HepG2 (cell line): ENCODE data around the gene GRIN2C. TPM values are rescaled to one million over a fixed set of nuclear protein-coding genes. Genes with fewer than 3 reads are reported as not detected.

ENCODE experiments used
- CBFB ChIP-seq: sonication (generic); formaldehyde crosslinking; IDR thresholded peaks from 2 replicates; pipeline ENCODE4 v1.4.0; 2020; ENCODE audit warnings: missing genetic modification reagents
- HNF4A ChIP-seq: sonication (generic); formaldehyde crosslinking; IDR thresholded peaks from 2 replicates; pipeline ENCODE4 v1.4.0; 2020; ENCODE audit warnings: missing genetic modification reagents
- HNRNPLL ChIP-seq: fragments of 200-400 bp; formaldehyde crosslinking; IDR thresholded peaks from 2 replicates; pipeline ENCODE4 v1.6.1; 2017; ENCODE audit warnings: mild to moderate bottlenecking, low read depth, low read length; ENCODE audit not compliant: poor library complexity, severe bottlenecking
- KAT8 ChIP-seq: IDR thresholded peaks from 2 replicates; pipeline ENCODE4 v1.6.1; 2016; ENCODE audit warnings: missing genetic modification reagents, missing compliant biosample characterization
- NFKB2 ChIP-seq: sonication (generic); formaldehyde crosslinking; IDR thresholded peaks from 2 replicates; pipeline ENCODE4 v1.4.0; 2020; ENCODE audit warnings: missing genetic modification reagents, borderline replicate concordance
- NR2F2 ChIP-seq: IDR thresholded peaks from 2 replicates; pipeline ENCODE4 v1.6.1; 2012; ENCODE audit warnings: low read depth, inconsistent platforms, borderline replicate concordance
- NR2F6 ChIP-seq, 2 experiments: IDR thresholded peaks; 2 replicates each; pipeline ENCODE4 v1.6.1; 2016; ENCODE audit warnings: antibody characterized with exemption in 1 of 2, mild to moderate bottlenecking in 1 of 2
- RXRB ChIP-seq: IDR thresholded peaks from 2 replicates; pipeline ENCODE4 v1.6.1; 2016; ENCODE audit warnings: borderline replicate concordance, missing genetic modification reagents, missing compliant biosample characterization
- SALL1 ChIP-seq: sonication (generic); formaldehyde crosslinking; IDR thresholded peaks from 2 replicates; pipeline ENCODE4 v1.8.0; 2022; ENCODE audit warnings: mild to moderate bottlenecking, missing genetic modification reagents
- SALL2 ChIP-seq: sonication (generic); formaldehyde crosslinking; IDR thresholded peaks from 2 replicates; pipeline ENCODE4 v1.8.1; 2023; ENCODE audit warnings: mild to moderate bottlenecking, missing genetic modification reagents, inconsistent platforms
- ZNF672 ChIP-seq: sonication (generic); formaldehyde crosslinking; IDR thresholded peaks from 2 replicates; pipeline ENCODE4 v1.8.1; 2022; ENCODE audit warnings: missing genetic modification reagents
- polyA plus RNA-seq, 8 experiments: library from polyadenylated mRNA; depleted of rRNA in 3 of 8; stranded (reverse) in 7 of 8; unstranded in 1 of 8; fragments of >200 nt; fragmentation: Illumina TruSeq in 4 of 8; extraction: Trizol in 4 of 8; gene quantifications; 2 replicates each; pipeline versions ENCODE4 v1.2.1 to v1.2.3, GENCODE V29; 2011 to 2016; ENCODE audit warnings: low read depth in 4 of 8, missing spikeins in 1 of 8, mixed read lengths in 1 of 8; ENCODE audit not compliant: insufficient read depth in 1 of 8
- total RNA-seq, 5 experiments: library from RNA; depleted of rRNA; stranded (reverse); fragments of >200 nt; fragmentation: Illumina TruSeq; extraction: Trizol; gene quantifications; 2 replicates each; pipeline ENCODE4 v1.2.3, GENCODE V29; 2016; ENCODE audit warnings: low read depth in 1 of 5
- TF ChIP-seq, protein P1 (sequence below): sonication (generic); formaldehyde crosslinking; IDR thresholded peaks from 2 replicates; pipeline ENCODE4 v1.4.0; 2020; ENCODE audit warnings: mild to moderate bottlenecking, missing genetic modification reagents
- TF ChIP-seq, protein P2 (sequence below): sonication (generic); formaldehyde crosslinking; IDR thresholded peaks from 2 replicates; pipeline ENCODE4 v1.4.0; 2020; ENCODE audit warnings: mild to moderate bottlenecking, missing genetic modification reagents
- TF ChIP-seq, protein P3 (sequence below): sonication (generic); formaldehyde crosslinking; IDR thresholded peaks from 2 replicates; pipeline ENCODE4 v1.4.0; 2020; ENCODE audit warnings: missing genetic modification reagents, borderline replicate concordance
- TF ChIP-seq, protein P4 (sequence below): sonication (generic); formaldehyde crosslinking; IDR thresholded peaks from 2 replicates; pipeline ENCODE4 v1.5.0; 2020; ENCODE audit warnings: missing genetic modification reagents
- TF ChIP-seq, protein P5 (sequence below): sonication (generic); formaldehyde crosslinking; IDR thresholded peaks from 2 replicates; pipeline ENCODE4 v1.5.0; 2020; ENCODE audit warnings: missing genetic modification reagents

The GRIN2C gene
- total and polyA plus RNA-seq, 2 of the 13 experiments (the other 11 are each of a cell fraction or from before 2014, with no cell fraction given): 0.03 to 0.11 TPM

DNA sequence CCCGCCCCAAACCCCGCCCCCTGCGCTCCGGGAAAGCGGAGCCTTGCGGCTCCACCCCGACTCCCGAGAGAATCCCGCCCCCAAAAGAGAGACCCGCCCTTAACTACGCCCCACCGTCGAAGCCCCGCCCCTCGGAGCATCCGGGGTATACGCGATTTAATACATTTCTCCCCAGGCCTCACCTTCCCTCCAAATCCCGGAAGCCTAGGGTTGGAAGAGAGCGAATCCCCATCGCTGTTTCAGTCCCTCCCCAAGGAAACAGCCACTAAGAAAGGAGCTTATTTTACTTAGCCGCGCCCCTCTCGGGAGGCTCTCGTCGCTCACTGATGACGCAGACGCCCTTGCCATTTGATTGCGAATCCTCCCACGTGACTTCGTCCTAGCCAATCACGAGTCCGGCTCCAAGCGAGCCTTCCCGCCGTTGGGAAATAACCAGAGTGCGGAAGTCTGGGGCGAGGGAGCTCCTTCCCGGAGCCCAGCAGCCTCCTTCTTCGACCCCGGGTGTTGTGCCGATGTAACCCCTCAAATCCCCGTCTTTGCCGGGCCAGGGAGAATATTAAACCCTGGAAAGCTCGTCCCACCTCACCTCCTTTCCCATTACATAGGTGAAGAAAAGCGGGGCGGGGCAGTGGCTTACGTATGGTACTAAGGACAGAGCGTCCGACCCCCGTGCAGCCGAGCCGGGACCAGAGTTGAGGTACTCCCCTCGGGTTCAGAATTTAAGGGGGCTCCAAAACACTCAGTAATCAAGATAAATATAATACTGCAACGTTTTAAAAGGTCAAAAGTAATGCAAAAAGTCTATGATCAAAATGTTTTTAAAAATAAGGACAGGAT lies 13.6 kb upstream of the GRIN2C start (continued):
- TF ChIP-seq, protein P1, sequence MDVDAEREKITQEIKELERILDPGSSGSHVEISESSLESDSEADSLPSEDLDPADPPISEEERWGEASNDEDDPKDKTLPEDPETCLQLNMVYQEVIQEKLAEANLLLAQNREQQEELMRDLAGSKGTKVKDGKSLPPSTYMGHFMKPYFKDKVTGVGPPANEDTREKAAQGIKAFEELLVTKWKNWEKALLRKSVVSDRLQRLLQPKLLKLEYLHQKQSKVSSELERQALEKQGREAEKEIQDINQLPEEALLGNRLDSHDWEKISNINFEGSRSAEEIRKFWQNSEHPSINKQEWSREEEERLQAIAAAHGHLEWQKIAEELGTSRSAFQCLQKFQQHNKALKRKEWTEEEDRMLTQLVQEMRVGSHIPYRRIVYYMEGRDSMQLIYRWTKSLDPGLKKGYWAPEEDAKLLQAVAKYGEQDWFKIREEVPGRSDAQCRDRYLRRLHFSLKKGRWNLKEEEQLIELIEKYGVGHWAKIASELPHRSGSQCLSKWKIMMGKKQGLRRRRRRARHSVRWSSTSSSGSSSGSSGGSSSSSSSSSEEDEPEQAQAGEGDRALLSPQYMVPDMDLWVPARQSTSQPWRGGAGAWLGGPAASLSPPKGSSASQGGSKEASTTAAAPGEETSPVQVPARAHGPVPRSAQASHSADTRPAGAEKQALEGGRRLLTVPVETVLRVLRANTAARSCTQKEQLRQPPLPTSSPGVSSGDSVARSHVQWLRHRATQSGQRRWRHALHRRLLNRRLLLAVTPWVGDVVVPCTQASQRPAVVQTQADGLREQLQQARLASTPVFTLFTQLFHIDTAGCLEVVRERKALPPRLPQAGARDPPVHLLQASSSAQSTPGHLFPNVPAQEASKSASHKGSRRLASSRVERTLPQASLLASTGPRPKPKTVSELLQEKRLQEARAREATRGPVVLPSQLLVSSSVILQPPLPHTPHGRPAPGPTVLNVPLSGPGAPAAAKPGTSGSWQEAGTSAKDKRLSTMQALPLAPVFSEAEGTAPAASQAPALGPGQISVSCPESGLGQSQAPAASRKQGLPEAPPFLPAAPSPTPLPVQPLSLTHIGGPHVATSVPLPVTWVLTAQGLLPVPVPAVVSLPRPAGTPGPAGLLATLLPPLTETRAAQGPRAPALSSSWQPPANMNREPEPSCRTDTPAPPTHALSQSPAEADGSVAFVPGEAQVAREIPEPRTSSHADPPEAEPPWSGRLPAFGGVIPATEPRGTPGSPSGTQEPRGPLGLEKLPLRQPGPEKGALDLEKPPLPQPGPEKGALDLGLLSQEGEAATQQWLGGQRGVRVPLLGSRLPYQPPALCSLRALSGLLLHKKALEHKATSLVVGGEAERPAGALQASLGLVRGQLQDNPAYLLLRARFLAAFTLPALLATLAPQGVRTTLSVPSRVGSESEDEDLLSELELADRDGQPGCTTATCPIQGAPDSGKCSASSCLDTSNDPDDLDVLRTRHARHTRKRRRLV: no peak
- peak; percentile 69; the same call in 1 of the 2 replicates for TF ChIP-seq NR2F2
- no peak for TF ChIP-seq HNF4A (CRISPR knock-in tag)
- TF ChIP-seq NR2F6 (IDR thresholded peaks at IDR 0.05): 0 out of 2 replicates have a peak, but pooled peaks have one; percentile 23
- TF ChIP-seq NR2F6 (CRISPR knock-in tag; IDR thresholded peaks at IDR 0.05): peak; percentile 49; the same call in 1 of the 2 replicates
- TF ChIP-seq SALL1: peak; percentile 73
- TF ChIP-seq, protein P2, sequence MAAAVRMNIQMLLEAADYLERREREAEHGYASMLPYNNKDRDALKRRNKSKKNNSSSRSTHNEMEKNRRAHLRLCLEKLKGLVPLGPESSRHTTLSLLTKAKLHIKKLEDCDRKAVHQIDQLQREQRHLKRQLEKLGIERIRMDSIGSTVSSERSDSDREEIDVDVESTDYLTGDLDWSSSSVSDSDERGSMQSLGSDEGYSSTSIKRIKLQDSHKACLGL (CRISPR knock-in tag): peak; percentile 38; the same call in 1 of the 2 replicates
- TF ChIP-seq RXRB (CRISPR knock-in tag): 0 out of 2 replicates have a peak, but pooled peaks have one; percentile 45
- TF ChIP-seq, protein P3, sequence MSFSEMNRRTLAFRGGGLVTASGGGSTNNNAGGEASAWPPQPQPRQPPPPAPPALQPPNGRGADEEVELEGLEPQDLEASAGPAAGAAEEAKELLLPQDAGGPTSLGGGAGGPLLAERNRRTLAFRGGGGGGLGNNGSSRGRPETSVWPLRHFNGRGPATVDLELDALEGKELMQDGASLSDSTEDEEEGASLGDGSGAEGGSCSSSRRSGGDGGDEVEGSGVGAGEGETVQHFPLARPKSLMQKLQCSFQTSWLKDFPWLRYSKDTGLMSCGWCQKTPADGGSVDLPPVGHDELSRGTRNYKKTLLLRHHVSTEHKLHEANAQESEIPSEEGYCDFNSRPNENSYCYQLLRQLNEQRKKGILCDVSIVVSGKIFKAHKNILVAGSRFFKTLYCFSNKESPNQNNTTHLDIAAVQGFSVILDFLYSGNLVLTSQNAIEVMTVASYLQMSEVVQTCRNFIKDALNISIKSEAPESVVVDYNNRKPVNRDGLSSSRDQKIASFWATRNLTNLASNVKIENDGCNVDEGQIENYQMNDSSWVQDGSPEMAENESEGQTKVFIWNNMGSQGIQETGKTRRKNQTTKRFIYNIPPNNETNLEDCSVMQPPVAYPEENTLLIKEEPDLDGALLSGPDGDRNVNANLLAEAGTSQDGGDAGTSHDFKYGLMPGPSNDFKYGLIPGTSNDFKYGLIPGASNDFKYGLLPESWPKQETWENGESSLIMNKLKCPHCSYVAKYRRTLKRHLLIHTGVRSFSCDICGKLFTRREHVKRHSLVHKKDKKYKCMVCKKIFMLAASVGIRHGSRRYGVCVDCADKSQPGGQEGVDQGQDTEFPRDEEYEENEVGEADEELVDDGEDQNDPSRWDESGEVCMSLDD: no peak
- peak; percentile 19; the same call in 1 of the 2 replicates for TF ChIP-seq NFKB2 (CRISPR knock-in tag)
- TF ChIP-seq, protein P4, sequence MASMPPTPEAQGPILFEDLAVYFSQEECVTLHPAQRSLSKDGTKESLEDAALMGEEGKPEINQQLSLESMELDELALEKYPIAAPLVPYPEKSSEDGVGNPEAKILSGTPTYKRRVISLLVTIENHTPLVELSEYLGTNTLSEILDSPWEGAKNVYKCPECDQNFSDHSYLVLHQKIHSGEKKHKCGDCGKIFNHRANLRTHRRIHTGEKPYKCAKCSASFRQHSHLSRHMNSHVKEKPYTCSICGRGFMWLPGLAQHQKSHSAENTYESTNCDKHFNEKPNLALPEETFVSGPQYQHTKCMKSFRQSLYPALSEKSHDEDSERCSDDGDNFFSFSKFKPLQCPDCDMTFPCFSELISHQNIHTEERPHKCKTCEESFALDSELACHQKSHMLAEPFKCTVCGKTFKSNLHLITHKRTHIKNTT (CRISPR knock-in tag): no peak
- no peak for TF ChIP-seq ZNF672 (CRISPR knock-in tag)
- TF ChIP-seq, protein P5, sequence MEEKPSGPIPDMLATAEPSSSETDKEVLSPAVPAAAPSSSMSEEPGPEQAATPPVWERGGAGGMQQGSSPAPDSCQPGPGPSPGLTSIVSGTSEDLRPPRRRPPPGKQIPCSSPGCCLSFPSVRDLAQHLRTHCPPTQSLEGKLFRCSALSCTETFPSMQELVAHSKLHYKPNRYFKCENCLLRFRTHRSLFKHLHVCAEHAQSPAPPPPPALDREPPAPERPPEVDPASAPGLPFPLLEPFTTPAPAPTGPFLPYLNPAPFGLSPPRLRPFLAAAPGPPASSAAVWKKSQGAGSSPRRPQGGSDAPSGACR (CRISPR knock-in tag): 0 out of 2 replicates have a peak, but pooled peaks have one; percentile 32
- TF ChIP-seq HNRNPLL: peak; percentile 53
- 0 out of 2 replicates have a peak, but pooled peaks have one; percentile 70 for TF ChIP-seq CBFB (CRISPR knock-in tag)
- peak; percentile 38; the same call in 1 of the 2 replicates for TF ChIP-seq SALL2 (CRISPR knock-in tag)
- TF ChIP-seq KAT8: peak; percentile 99
